Activated T-helper 9 cell treated with anti-CD3 and anti-CD28 coated beads, Interleukin-2, amount 50 U/mL, for 16 hours (primary cell): ENCODE measurements around the gene HINT2.

Source experiments
- DNase-seq: peaks from one replicate; pipeline ENCODE4 v3.0.0-alpha.2; 2020; ENCODE audit warnings: low read depth

The HINT2 gene

GRCh38 chr9:35814841-35815543, at the start of gene HINT2:
HINT2 (minus strand) TSS chr9:35815042; CDS start chr9:35814979, 63 bp downstream.
- DNase-seq, result peak; percentile 94

- no peak for DNase-seq
Observed at GRCh38 chr9:35863583-35863982, 48.7 kb upstream of the HINT2 start.

DNA sequence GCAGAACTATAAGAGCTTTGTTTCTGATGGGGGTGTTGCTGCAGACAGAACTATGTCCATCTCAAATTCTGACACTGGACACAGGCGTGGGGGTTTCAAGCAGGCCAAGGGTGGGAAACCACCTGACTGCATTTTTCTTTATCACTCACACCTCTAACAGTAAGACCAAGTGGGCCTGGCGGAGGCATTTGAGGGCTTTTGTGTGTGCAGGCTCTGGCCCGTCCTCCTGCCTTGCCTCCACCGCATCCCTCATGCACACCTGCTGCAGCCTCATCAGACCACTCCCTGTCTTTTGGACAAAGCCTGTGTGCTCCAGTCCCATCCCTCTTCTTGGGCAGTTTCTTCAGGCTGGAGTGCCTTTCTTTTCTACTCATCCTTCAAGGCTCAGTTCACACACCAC, 47.5 kb upstream of the HINT2 start:
- DNase-seq, result no peak

GRCh38 chr9:35861161-35861897, 46.5 kb upstream of the HINT2 start:
- no peak for DNase-seq

DNA sequence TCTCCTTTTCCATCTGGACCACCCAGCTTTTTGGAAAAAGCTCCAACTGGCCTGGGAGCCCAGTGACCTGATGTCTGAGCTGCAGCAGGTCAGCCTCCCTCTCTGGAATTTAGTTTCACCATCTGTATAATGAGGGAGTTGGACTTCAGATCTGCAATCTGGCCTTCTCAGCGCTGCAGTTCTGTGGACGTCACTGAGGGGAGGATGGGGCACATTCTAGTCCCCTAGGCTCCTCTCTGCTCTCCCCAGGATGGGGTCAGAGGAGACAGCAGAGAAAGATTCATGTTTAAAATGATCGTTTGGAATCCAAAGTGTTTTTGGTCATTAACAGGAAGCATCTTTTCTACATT, 45.1 kb upstream of the HINT2 start:
- no peak for DNase-seq

DNA sequence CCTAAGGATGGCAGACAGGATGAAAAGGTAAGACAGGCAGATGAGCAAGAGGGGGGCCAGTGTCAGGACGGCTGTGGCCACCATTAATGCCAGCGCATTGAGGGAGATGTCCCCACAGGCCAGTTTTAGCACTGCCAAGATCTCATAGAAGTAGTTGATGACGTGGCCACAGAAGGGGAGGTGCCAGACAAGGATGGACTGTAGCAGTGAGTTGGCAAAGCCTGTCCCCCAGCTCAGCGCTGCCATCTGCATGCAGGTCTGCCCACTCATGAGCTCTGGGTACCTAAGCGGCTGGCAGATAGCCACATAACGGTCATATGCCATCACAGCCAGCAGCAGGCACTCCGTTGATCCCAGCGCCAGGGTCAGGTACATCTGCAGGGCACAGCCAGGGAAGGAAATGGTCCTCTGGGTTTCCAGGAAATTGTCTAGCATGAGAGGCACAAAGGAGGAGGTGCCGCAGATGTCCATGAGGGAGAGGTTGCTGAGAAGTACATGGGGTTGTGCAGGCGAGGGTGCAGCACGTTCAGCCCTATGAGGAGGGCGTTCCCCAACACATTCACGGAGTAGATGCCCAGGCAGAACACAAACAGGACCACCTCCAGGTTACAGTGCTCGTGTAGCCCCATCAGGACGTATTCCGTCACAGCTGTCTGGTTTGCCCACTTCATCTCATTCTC, 44.6 kb upstream of the HINT2 start:
- DNase-seq, result no peak

DNA sequence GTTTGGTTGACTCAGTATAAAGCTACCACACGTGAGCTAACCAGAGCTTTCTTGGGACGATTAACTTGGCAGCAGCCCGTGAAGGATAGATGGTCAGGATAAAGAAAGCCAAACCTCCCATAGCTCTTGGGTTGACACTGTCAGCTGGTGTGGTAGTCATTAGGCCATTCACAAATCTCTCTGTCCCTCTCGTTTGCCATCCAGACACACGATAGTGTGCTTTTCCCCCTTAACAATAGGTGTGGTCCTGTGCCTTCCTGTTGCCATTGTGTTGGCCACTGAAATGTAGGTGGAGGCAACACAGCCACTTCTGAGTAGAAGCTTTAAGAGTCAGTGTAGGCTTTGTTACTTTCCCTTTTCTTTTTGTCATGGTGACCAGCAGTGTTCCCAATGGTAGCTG, 43.6 kb upstream of the HINT2 start:
- DNase-seq, result no peak

GRCh38 chr9:35856882-35857281, 42.0 kb upstream of the HINT2 start:
- DNase-seq, result no peak

DNA sequence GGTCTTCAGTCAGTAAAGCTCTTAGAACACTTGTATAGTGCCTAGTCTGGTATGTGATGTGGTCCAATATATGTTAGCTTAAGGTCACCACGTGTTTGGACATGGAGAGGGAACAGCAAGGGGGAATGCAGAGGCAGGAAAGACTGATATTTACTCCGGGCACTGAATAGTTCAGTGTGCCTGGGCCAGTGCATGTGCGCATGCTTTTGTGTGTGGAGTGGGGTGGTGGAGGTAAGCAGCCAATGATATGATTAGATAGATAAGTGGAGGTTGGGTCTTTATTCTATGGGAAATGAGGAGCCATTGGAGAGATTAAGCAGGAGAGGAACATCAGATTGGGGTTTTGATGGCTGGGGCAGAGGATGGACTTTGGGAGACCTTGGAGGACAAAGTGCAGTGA, 41.4 kb upstream of the HINT2 start:
- no peak for DNase-seq

DNA sequence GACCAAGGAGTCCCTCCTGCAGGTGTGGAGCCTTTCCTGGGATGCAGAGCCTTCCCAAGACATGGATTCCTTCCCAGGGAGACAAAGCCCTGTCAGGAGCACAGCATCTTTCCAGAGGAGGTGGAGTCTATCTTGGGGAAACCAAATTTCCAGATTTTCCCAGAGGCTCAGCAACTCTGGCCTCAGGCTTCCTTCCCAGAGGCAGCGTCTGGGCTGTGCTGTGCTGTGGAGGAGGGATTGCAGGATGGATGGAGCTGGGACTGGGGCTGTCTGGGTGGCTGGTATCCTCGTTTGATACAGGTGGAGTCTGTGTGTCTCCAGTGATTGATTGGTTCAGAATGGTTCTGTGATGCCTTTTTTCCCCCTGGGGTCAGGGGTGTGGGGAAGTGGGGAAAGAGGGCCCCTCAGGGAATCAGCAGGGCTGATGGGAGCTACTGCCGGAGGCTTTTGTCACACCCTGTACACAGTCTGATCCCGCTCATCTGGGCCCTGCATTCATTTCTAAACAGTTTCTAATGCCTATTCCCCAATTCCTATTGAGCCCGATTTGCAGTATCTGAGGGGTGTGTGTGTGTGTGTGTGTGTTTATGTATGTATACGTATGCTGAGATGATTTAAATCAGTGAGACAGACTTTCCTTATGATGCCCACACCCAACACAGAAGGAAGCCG, 39.4 kb upstream of the HINT2 start:
- no peak for DNase-seq

DNA sequence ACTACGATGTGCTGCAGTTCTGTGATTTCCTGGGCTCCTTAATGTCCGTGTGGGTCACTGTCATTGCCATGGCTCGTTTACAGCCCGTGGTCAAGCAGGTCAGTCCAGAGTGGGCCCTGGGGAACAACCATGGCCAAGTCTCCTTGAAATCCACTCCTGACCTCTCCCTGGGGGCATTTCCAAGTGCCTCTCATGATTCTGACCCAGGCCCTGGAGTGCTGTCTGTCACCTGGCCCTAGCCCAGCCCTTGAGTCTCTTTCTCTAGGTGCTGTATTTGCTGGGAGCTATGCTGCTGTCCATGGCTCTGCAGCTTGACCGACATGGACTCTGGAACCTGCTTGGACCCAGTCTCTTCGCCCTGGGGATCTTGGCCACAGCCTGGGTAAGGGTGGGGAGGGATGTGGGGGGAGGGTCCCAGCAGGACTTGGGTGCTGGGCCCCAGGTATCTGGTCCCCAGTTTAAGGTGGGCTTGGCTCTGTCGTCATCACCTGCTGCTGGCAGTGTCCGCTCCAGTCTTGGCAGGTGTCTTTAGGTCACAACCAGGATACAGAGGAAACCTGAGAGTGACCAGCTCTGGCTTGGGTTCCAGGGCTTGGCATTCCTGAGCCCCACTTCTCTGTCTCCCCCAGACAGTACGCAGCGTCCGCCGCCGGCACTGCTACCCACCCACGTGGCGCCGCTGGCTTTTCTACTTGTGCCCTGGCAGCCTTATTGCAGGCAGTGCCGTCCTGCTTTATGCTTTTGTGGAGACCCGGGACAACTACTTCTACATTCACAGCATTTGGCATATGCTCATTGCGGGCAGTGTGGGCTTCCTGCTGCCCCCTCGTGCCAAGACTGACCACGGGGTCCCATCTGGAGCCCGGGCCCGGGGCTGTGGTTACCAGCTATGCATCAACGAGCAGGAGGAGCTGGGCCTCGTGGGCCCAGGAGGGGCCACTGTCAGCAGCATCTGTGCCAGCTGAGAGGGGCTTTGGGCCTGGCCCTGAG, 38.3 kb upstream of the HINT2 start:
- DNase-seq, result no peak

DNA sequence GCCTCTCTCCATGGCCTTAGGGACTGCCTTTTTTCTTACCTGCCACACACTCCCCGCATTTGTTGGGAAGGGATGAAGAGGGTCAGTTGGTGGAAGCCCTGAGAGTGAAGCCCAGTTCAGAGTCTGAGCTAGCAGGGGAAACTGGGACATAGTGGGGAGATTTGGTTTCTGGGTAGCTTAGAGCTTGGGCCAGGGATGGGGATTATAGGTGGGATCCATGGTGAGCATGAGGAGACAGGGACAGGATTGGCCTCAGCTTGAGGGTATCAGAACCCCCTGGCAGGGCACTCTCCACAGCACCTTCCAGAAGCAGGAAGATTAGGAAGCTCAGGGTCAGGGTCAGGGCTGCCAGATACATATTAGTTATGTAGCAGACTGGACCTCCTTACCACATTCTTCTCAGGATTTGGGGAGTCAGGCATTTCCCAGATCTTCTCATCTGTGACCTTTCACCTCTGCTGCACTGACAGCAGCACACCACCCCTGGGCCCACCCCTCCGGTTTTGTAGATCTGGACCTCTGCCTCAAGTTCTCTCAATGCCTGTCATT, 37.5 kb upstream of the HINT2 start:
- no peak for DNase-seq

DNA sequence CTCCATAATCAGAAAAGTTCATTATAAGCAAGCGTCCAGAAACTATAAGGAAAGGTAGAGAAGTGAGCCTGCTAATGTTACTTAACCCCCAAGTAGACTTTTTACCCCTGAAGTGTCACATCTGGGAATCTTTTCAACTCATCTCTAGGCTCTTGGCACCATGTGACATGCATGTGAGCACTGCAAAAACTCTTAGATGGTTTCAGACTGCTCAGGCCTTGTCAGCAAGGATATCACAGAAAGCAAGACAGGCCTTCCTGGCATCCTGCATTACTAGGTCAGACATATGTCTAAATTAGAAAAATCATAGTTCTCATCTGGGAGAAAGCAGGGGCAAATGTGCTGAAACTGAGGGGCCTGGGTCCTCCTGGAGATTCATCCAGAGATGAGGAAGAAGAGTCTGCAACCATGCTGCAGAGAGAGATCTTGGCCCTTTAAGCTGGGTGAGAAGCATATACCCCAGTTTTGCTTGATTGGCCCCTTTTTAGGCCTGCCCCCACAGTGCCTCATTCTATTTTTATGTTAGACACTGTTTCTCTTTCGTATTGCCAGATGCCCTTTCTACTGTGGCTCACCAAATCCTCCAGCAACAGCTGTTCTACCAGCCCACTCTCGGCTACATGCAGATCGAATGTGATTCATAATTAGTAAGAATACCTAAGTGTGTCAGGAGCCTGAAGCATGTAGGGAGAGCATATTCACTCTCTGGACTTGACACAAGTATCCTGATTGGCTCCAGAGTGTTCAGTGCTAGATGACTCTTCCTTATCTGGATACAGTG, 33.1 kb upstream of the HINT2 start:
- DNase-seq, result no peak

- DNase-seq, result no peak
Observed at GRCh38 chr9:35845824-35846771, 31.3 kb upstream of the HINT2 start.

- DNase-seq, result no peak
Observed at GRCh38 chr9:35844628-35845270, 29.9 kb upstream of the HINT2 start.

- DNase-seq, result no peak
Observed at GRCh38 chr9:35842795-35843194, 28.0 kb upstream of the HINT2 start.

DNA sequence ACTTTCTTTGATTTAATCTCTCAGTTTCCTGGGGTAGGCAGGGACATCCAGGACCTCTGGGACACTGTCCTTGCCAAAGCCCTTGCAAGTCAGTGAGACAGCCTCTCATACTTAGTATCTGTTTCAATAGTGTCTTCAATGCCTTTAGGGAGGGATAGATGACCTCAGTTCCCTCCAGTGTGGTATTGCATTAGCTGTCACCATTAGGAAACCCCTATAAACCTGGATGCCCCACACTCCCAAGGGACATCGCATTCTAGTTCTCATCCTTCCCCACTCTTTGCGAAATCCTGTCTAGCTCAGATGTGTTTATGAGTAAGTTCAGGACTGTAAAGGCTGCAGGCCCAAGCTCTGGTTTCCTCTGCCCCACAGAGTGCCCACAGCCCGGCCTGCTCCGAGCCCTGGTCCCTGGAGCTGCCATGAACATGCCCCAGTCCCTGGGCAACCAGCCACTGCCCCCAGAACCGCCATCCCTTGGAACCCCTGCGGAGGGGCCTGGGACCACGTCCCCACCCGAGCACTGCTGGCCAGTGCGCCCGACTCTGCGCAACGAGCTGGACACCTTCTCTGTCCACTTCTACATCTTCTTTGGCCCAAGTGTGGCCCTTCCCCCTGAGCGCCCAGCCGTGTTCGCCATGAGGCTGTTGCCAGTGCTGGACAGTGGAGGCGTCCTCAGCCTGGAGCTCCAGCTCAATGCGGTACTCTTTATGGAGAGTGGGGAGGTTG, 27.3 kb upstream of the HINT2 start:
- DNase-seq, result no peak

DNA sequence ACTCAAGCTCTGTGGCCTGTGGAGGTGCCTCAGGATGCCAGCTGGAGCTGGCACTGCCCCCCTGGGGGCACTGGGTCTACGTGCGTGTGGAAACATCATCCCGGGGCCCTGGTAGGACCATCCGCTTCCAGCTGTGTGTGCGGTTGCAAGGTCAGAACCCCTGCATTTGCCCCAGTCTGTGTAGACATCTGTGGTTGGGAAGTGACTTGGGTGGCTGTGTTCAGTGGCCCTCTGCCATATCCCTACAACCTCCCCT, 26.7 kb upstream of the HINT2 start:
- DNase-seq, result no peak
